CD4-positive, alpha-beta T cell treated with Interleukin-17A for 4 hours (primary cell): ENCODE data around the gene OR5A1.

Experiments used
- DNase-seq: peaks from one replicate; pipeline ENCODE4 v3.0.0-alpha.2; 2020; ENCODE audit warnings: mixed read lengths

OR5A1 gene

GRCh38 chr11:59480359-59480758, 44.1 kb downstream of the OR5A1 start:
- no peak for DNase-seq
